AG20443 (cell line): ENCODE data around the gene DERA.
A peak's percentile ranks its signal among the peaks of the same experiment; 100 is the strongest.
"Not testable (repeated sequence)": the region's sequence is repeated elsewhere in the genome, so short reads cannot be mapped to it uniquely, and the experiment has no call there.

Experiments
- DNase-seq: peaks from one replicate; pipeline ENCODE4 v3.0.0; 2012; ENCODE audit warnings: low spot score, mixed read lengths

DERA gene

DNA sequence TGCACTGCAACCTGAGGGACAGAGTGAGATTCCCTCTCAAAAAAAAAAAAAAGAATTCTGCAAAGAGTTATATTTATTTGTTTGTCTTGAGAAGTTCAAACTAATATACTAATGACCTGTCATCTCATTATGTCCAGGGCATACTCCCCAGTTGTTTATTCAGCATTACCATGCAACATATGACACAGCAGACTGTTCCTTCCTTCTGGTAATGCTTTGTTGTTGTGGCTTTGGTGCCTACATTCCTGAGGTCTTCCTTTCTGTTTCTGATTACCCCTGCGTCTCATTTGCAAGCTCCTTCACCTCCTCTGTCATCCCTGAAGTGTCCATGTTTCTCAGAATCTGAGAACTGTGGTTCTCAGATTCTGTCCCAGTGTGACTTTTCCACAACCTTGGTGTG lies 55.3 kb downstream of the DERA start:
- peak; percentile 71 for DNase-seq

- DNase-seq: not testable (repeated sequence)
Observed at GRCh38 chr12:15967053-15967452, 55.9 kb downstream of the DERA start.

- no peak for DNase-seq
Observed at GRCh38 chr12:15971211-15971610, 60.1 kb downstream of the DERA start.

- DNase-seq: no peak
Observed at GRCh38 chr12:15972894-15973293, 61.8 kb downstream of the DERA start.

DNA sequence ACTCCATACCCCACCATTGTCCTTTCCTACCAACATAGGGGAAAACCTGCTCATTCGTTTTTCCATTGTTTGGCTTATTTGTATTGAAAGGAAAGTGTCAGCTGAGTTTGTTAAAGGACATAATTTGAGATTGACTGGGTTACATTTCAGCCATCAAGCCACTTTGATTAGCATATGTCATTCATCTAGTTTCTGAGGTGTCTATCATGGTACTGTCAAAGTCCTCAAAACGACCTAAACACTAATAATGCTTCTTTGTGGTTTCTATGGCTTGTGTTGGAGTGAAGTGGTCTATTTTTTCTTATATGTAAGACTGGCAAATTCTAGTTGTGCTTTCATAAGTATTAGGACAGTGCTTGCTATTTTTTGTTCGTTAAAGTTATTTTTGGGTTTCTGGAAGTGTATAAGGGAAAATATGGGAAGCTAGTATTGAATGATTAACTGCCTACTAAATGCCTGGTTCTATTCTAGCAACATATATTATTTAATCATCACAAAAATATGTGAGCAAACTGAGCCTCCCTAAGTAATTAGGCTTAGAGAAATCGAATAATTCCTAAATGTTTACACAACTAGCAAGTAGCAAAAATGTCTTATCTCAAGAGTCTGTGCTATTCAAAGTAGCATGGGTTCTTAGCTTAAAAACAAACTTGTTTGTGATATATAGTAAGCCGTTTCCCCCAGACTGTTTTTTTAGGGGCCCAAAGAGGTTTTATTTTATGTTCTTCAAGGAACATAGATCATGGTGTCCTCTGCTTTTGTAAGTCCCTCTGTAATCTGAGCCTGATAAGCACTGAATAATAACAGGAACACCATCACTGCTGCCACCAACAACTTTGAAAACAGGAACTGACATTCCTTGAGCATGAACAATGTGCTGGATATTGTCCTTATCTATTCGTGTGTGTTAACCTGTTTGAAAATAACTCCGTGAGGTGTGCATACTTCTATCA lies 67.1 kb downstream of the DERA start:
- peak; percentile 16 for DNase-seq

DNA sequence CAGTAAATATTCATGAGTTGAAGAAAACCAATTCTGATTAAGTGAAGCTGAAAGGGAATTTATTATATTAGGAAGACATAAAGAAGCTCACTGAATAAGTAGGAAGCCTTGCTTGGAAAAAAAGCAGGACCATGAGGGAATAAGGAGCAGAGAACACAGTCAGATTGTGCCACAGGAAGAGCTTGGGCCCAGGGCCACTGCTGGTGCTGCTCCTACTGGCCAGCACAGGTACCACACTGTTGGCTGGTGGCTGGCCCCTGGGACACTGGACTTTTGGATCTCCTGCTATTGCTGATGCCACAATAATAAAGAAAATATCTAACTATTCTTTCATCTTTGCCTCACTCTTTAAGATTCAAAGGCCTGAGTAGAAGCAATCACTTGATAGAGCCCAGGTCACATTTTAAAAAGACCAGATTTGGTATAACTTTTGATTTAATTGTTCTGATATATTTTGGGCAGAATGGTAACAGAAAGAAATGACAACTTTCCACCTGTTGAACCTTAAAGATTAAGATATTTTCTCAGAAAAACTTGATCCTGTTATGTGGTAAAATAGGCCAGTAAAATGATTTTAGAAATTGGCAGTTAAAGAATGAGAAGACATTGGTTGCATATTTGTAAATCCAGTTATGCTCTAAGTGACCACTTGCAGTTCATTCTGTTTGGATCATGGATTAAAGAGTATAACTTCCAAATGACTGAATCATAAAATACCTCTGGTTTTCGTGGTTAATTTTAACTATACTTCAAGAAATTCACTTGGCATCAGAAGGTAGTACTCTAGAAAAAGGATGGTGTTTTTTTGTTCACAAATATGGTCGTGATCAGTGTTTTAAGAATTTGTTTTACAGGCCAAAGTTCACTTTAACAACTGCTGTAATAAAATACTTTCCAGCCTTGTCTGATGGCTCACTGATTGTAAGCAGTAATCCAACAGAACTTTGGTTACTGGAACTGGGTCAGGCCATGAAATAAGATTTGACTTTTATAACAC lies 68.3 kb downstream of the DERA start:
- DNase-seq: peak; percentile 70

GRCh38 chr12:15982071-15982470 lies 70.9 kb downstream of the DERA start:
- DNase-seq: peak; percentile 19

- peak; percentile 57 for DNase-seq
Observed at GRCh38 chr12:15982471-15982870, 71.3 kb downstream of the DERA start.

DNA sequence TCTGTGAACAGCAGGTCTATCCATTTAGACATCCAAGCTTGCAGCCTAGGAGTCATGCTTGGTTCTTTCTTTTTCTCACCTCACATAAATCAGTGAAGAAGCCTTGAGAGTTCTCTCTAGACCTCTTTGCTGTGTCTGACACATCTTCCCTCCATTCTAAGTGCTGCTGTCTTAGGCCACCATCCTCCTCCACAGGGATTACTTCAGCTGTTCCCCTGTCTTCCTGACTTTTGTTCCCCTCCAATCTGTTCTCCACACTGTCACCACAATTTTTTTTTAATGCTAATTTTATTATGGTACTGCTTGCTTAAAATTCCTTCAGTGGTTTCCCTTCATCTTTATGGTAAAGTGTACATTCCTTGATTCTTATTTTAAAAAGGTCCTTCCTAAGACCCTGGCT lies 71.8 kb downstream of the DERA start:
- no peak for DNase-seq

DNA sequence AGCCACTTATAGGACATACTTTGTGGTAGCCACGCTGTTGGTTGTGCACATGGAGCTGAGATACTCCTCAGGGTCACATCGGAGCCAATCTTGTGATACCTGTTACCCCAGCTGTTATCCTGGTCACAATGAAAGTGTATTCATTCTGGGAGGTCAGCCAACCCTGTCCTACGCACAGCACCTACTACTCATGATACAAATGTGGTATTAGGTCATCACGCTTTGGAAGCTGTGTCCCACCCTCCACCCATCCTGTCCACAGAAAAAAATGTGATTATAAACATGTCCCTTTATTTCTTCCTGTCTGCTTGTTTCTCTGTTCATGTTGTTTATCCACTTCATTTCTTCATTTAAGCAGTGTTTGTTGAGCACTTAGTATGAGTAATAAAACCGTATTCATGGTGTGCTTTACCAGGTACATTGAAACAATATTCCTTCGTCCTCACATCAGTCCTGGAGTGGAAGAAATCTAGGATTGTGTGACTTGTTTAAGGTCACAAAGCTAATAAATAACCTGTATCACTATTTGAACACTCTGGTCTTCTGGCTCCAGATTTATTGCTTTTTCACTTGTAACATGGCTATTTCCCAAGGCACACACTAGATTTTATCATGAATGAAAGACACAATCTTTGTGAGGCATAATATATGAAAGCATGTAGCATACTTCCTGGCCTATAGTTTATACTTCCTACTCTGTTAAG lies 73.1 kb downstream of the DERA start:
- no peak for DNase-seq

DNA sequence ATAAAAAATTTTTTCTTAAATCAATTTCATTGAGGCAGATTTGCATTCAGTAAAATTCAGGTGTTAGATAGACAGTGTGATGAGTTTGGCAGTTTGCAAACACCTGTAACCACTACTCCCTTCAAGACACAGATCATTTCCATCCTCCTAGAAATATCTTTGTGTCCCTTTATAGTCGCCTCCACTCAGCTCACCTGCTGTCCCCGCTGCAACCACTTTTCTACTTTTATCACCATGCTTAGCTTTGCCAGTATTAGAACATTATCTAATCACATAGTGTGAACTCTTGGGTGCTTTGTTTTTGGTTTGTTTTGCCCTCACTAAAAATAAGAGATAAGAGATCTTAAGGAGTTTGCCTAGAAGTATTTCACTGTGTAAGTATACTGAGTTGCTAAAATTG lies 73.8 kb downstream of the DERA start:
- no peak for DNase-seq

- DNase-seq: no peak
Observed at GRCh38 chr12:15987696-15988095, 76.6 kb downstream of the DERA start.

DNA sequence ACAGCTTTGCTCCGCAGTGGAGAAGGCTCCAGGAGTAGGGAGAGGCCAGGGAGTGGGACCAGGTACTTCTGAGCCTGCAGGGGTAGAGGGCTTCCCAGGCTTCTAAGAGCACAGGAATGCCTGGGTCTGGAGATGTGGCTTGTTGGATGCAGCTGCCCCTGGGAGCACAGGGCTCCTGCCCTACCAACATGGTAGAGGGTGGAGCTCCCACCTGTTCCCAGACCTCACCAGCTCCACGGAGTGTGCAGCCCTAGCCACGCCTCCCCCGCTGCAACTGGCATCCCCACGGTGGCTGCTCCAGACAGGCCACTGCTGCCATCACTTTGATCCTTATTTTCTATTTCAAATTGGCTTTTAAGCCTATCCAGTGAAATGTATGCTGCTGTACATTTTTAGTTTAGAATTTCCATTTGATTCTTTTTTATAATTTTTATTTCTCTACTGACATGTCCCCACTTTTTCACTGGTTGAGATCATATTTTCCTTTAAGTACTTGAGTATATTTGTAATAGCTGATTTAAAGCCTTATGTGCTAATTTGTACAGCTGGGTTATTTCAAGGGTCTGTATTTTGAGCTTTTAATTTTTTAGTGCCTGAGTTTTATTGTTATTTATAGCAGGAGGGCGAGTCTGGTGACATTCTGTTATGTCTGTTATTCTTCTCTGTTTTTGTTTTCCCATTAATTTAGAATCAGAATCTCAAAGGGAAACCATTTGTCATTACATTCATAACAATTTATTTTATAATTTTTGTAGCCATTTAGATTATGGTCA lies 78.0 kb downstream of the DERA start:
- no peak for DNase-seq

DNA sequence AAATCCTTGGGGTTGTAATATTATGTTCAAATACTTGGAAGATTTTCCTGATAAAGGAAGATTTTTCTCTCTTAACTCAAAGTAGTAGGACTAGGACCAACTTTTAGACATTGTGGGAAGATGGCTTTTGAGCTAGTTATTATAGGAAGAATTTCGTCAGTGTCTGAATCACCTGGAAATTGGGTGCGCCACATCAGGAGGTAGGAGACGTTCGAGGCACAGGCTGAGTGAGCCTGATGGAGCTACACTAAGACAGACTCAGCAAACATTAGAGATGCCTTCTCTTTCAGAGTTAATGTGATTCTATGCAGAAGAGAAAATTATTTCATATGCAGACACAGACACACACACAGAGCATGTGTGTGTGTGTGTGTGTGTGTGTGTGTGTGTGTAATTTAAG lies 84.7 kb downstream of the DERA start:
- DNase-seq: no peak

DNA sequence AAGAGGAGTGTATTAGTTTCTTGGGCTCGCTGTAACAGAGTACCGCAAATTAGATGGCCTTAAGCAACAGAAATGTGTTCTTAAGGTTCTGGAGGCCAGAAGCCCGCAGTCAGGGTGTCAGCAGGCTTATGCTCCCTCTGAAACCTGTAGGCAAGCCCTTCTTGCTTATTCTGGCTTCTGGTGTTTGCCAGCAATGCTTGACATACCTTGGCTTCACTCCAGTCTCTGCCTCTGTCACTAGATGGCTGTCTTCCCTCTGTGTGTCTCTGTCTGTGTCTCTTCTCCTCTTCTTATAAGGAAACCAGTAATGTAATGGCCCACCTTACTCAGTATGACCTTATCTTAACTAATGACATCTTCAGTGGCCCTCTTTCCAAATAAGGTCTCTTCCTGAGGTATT lies 85.1 kb downstream of the DERA start:
- peak; percentile 60 for DNase-seq

DNA sequence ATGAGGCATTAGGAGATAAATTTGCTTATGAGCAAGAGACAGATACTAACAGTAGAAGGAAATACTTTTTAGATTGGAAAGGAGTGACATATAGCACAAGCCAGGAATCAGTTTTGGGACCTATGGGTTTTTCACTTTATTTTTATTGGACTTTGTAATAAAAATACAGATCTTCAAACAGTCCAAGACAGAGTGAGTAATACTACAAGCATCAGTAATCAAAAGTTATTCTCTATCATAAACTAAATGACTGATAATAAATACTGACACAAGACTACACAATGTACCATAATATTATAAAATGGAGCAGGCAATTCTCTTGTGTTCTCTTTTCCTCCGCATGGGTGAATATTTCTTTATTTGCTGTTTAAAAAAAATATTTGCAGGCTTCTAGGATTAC lies 85.8 kb downstream of the DERA start:
- no peak for DNase-seq

GRCh38 chr12:15997910-15998309 lies 86.8 kb downstream of the DERA start:
- no peak for DNase-seq

- DNase-seq: no peak
Observed at GRCh38 chr12:16002880-16003279, 91.7 kb downstream of the DERA start.

- no peak for DNase-seq
Observed at GRCh38 chr12:16003460-16003859, 92.3 kb downstream of the DERA start.

GRCh38 chr12:16006752-16007151 lies 95.6 kb downstream of the DERA start:
- no peak for DNase-seq

- no peak for DNase-seq
Observed at GRCh38 chr12:16008421-16008824, 97.3 kb downstream of the DERA start.
